Lower lobe of right lung (tissue), 2 donors: Measurements from ENCODE around the gene DTNBP1. TPM values are rescaled to one million over a fixed set of nuclear protein-coding genes. Genes with fewer than 3 reads are reported as not detected.

Experiments
- ATAC-seq, 2 donors: fragments of 200-7000 bp; cut with Tn5 transposase; one replicate each; pipeline ENCODE4 v1.9.1; 2020 to 2022; ENCODE audit warnings: mild to moderate bottlenecking in 2 of 2, moderate library complexity in 2 of 2
- DNase-seq: peaks from one replicate; pipeline ENCODE4 v3.0.0-alpha.2; 2020
- H3K27ac ChIP-seq: fragments of 200-600 bp; one replicate; pipeline ENCODE4 v1.8.0; 2022
- H3K27me3 ChIP-seq: fragments of 200-600 bp; one replicate; pipeline ENCODE4 v1.8.0; 2022; ENCODE audit warnings: low read depth
- H3K36me3 ChIP-seq: fragments of 200-600 bp; one replicate; pipeline ENCODE4 v1.8.0; 2022; ENCODE audit warnings: mild to moderate bottlenecking
- H3K4me1 ChIP-seq: fragments of 200-600 bp; one replicate; pipeline ENCODE4 v1.8.0; 2022
- H3K4me3 ChIP-seq: fragments of 200-600 bp; one replicate; pipeline ENCODE4 v1.8.0; 2022; ENCODE audit warnings: mild to moderate bottlenecking
- H3K9me3 ChIP-seq: fragments of 200-600 bp; one replicate; pipeline ENCODE4 v1.8.0; 2022
- intact Hi-C: fragments of 100-400 bp; cut with DNase I; formaldehyde crosslinking; loops from one replicate; pipeline ENCODE4 v1.11.0; 2022
- total RNA-seq: library from RNA; stranded (reverse); fragmentation: NEBNext Ultra II Directional; extraction: Animal tissue kit (Norgen Biotek cat#: 25700); gene quantifications from one replicate; pipeline ENCODE4 v1.2.1, GENCODE V29; 2021
- TF ChIP-seq, protein P1 (sequence below): fragments of 200-600 bp; IDR thresholded peaks from one replicate; pipeline ENCODE4 v1.8.0; 2022; ENCODE audit warnings: antibody characterized with exemption, mild to moderate bottlenecking
- donor health status: DM: no; HTN: yes; CAD: no; lungs with severe emphysema.

DTNBP1 gene
- total RNA-seq, 1 donor from 2014 or later: 25.9 TPM

DNA sequence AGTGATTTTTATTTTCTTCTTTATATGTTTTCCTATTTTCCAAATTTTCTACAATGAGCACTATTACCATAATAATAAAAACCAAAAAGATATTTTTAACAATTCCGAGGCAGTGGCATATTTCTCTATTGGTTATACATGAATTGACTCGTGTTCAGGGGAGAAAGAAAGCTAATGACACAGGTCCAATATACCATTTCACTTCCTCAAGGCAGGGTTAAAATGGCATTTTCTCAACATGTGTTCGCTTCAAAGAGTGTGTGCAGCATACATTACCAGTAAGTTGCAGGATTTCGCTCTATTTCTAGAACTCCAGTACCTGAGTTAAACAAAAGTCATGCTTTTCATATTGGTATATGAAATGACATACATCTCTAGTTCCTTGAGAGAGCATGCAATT is 35.1 kb upstream of the DTNBP1 start:
- ATAC-seq (no peak), DNase-seq (no peak)
- Histone ChIP-seq H3K4me1 (no peaks in the 10 kb centered on the region), H3K4me3 (no peak overlapping the region), H3K27ac (no peak overlapping the region), H3K9me3 (no peaks in the 10 kb centered on the region), H3K27me3 (no peaks in the 10 kb centered on the region), H3K36me3 (no peaks in the 10 kb centered on the region)
- intact Hi-C loops: no loop called here
- TF ChIP-seq, protein P1, sequence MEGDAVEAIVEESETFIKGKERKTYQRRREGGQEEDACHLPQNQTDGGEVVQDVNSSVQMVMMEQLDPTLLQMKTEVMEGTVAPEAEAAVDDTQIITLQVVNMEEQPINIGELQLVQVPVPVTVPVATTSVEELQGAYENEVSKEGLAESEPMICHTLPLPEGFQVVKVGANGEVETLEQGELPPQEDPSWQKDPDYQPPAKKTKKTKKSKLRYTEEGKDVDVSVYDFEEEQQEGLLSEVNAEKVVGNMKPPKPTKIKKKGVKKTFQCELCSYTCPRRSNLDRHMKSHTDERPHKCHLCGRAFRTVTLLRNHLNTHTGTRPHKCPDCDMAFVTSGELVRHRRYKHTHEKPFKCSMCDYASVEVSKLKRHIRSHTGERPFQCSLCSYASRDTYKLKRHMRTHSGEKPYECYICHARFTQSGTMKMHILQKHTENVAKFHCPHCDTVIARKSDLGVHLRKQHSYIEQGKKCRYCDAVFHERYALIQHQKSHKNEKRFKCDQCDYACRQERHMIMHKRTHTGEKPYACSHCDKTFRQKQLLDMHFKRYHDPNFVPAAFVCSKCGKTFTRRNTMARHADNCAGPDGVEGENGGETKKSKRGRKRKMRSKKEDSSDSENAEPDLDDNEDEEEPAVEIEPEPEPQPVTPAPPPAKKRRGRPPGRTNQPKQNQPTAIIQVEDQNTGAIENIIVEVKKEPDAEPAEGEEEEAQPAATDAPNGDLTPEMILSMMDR: no peak

DNA sequence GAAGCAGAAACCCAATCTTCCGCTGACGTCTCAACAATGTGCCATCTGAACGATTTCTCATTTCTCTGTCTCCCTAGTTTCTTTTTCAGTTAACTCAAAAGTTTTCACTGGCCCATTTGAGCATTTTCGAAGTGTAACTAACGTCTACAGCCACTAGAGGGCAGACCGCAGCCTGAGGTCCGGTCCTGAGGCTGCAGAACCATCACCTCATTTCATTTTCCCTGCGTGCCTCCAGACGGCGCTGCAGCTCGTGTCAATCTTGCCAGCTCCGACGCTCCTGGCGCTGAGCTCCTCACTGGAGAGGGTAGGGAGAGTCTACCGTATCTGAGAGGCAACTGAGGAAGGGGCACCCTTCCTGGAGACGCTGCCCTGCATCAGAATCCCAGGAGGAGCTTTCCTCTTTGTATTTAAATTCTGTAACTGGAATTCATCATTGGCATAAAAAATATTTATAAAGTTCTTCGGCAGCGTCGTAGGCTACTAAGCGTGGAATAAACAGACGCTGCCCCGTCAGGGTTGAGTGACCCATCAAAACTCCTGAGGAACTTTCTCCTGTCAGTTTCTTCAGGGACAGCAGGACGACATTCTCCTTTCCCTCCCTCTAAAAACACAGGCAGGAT is 28.5 kb upstream of the DTNBP1 start:
- DNase-seq: peak; percentile 86
- ATAC-seq: peak; percentile 97 to 98
- no peaks in the 10 kb centered on the region for H3K36me3 ChIP-seq
- intact Hi-C loops: no loop called here
- H3K27ac ChIP-seq: no peak overlapping the region
- TF ChIP-seq, protein P1: peak; percentile 100
- H3K4me3 ChIP-seq: peak overlapping the region; percentile 42
- H3K4me1 ChIP-seq: peaks cover 16% of the 10 kb centered on the region
- H3K9me3 ChIP-seq: no peaks in the 10 kb centered on the region
- no peaks in the 10 kb centered on the region for H3K27me3 ChIP-seq

GRCh38 chr6:15690510-15690909 is 27.7 kb upstream of the DTNBP1 start:
- H3K4me1 ChIP-seq: peaks cover 16% of the 10 kb centered on the region
- TF ChIP-seq, protein P1: no peak
- no peaks in the 10 kb centered on the region for H3K36me3 ChIP-seq
- no peak for DNase-seq
- peak in 1 of 2 donors; percentile 25 for ATAC-seq
- no peak overlapping the region for H3K4me3 ChIP-seq
- no peaks in the 10 kb centered on the region for H3K27me3 ChIP-seq
- intact Hi-C loops: no loop called here
- no peaks in the 10 kb centered on the region for H3K9me3 ChIP-seq
- H3K27ac ChIP-seq: no peak overlapping the region

DNA sequence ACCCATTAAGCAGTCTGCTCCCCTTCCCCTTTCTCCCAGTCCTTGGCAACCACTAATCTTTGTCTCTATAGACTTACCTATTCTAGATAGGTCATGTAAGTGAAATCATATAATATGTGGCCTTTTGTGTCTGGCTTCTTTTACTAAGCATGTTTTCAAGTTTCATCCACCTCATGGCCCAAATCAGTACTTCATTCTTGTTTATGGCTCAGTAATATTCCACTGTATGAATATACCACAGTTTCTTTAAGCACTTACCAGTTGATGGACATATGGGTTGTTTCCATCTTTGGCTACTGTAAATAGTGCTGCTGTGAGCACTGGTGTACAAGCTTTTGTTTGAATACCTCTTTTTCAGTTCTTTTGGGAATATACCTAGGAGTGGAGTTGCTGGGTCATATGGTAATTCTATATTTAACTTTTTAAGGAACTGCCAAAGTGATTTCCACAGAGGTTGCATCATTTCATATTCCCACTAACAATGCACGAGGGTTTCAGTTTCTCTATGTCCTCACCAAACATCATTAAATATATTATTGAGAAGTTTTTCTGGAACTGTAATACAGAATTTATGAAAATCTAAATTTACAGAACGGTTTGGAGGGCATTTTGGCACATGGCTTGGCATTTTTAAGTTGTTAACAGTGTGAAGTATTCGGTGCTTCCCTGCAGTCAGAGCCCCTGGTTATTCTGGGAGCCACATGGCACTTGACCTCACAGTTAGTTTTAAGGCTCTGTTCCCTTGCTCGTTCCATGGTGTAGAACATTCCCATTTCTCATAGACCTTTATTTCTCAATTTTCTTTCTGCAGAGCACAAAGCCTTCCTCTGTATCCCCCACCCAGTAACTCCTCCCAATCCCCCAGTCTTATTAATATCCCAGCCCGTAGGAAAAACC is 27.0 kb upstream of the DTNBP1 start:
- Histone ChIP-seq H3K4me1 (peaks cover 16% of the 10 kb centered on the region), H3K27me3 (no peaks in the 10 kb centered on the region), H3K36me3 (no peaks in the 10 kb centered on the region), H3K9me3 (no peaks in the 10 kb centered on the region), H3K27ac (peak overlapping the region; percentile 31), H3K4me3 (no peak overlapping the region)
- intact Hi-C loops: no loop called here
- no peak for DNase-seq
- TF ChIP-seq, protein P1: no peak
- no peak for ATAC-seq

GRCh38 chr6:15685619-15686018 is 22.8 kb upstream of the DTNBP1 start:
- H3K36me3 ChIP-seq: no peaks in the 10 kb centered on the region
- TF ChIP-seq, protein P1: no peak
- no peaks in the 10 kb centered on the region for H3K27me3 ChIP-seq
- no peak for DNase-seq
- H3K27ac ChIP-seq: no peak overlapping the region
- intact Hi-C loops: no loop called here
- no peak for ATAC-seq
- H3K4me1 ChIP-seq: peaks cover 7% of the 10 kb centered on the region
- H3K4me3 ChIP-seq: no peak overlapping the region
- no peaks in the 10 kb centered on the region for H3K9me3 ChIP-seq
